ENCODE data around the gene PLBD2.

DNA sequence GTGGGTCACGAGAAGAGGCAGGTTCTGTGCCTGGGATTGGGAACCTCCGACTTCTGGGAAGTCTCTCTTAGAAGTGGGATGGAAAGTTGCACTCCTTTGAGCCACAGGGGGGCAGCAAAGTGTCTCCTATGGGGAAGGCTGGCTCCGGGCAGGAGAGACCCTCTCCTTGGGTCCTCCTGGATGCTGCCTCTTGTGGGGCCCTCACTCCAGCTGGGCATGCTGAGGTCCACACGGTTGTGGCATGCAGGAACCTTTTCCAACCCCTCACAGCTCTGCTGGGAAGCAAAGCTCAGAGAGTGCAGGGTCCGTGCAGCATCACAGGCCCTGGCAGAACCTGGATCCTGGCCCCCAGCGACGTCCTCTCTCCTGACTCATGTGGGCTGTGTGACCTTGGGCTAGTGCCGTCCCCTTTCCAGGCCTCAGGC, 81.2 kb downstream of the PLBD2 start:
- no peak for TF ChIP-seq EZH2phosphoT487 (IDR thresholded peaks at IDR 0.05; ENCODE audit: borderline replicate concordance, low read depth, low read length)
- TF ChIP-seq, protein P1, sequence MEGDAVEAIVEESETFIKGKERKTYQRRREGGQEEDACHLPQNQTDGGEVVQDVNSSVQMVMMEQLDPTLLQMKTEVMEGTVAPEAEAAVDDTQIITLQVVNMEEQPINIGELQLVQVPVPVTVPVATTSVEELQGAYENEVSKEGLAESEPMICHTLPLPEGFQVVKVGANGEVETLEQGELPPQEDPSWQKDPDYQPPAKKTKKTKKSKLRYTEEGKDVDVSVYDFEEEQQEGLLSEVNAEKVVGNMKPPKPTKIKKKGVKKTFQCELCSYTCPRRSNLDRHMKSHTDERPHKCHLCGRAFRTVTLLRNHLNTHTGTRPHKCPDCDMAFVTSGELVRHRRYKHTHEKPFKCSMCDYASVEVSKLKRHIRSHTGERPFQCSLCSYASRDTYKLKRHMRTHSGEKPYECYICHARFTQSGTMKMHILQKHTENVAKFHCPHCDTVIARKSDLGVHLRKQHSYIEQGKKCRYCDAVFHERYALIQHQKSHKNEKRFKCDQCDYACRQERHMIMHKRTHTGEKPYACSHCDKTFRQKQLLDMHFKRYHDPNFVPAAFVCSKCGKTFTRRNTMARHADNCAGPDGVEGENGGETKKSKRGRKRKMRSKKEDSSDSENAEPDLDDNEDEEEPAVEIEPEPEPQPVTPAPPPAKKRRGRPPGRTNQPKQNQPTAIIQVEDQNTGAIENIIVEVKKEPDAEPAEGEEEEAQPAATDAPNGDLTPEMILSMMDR (conservative IDR thresholded peaks at IDR 0.05; ENCODE audit: low read length), result peak; percentile 91

Data from OCI-LY7 (cell line).